Gastroesophageal sphincter (tissue), 4 donors: Measurements from ENCODE around the gene TNFSF12. TPM values are rescaled to one million over a fixed set of nuclear protein-coding genes. Genes with fewer than 3 reads are reported as not detected.

Source experiments
- ATAC-seq: fragments of 150-250 bp; one replicate; pipeline ENCODE4 v1.9.1; 2016; ENCODE audit warnings: mild to moderate bottlenecking, moderate library complexity
- H3K27ac ChIP-seq, 4 donors: fragments of 200-600 bp; sonication (generic) in 3 of 4; 1 replicate in 3 of 4; 2 replicates in 1 of 4; pipeline ENCODE4 v1.5.1; 2016 to 2019
- H3K27me3 ChIP-seq: fragments of 200-600 bp; sonication (generic); one replicate; pipeline ENCODE4 v1.5.1; 2019
- H3K36me3 ChIP-seq, 2 donors: fragments of 200-600 bp; sonication (generic); one replicate each; pipeline ENCODE4 v1.5.1; 2019; ENCODE audit warnings: control low read depth in 1 of 2
- H3K4me1 ChIP-seq, 3 donors: fragments of 200-600 bp; sonication (generic); 1 replicate in 2 of 3; 2 replicates in 1 of 3; pipeline ENCODE4 v1.5.1; 2016 to 2019; ENCODE audit warnings: control low read depth in 2 of 3
- H3K4me3 ChIP-seq, 2 donors: fragments of 200-600 bp; sonication (generic); one replicate each; pipeline ENCODE4 v1.5.1; 2019; ENCODE audit warnings: mild to moderate bottlenecking in 1 of 2, moderate library complexity in 1 of 2
- H3K9me3 ChIP-seq, 3 donors: fragments of 200-600 bp; sonication (generic); one replicate each; pipeline ENCODE4 v1.5.1; 2017 to 2019; ENCODE audit warnings: control low read depth in 2 of 3
- EP300 ChIP-seq: sonication (generic); formaldehyde crosslinking; IDR thresholded peaks from one replicate; pipeline ENCODE4 v1.6.1; 2017; ENCODE audit warnings: antibody characterized with exemption, mild to moderate bottlenecking
- POLR2A ChIP-seq, 2 donors: fragments of 450-650 bp; IDR thresholded peaks; one replicate each; pipeline ENCODE4 v1.6.1; 2017; ENCODE audit warnings: antibody characterized with exemption in 2 of 2, mild to moderate bottlenecking in 2 of 2, moderate library complexity in 1 of 2
- POLR2AphosphoS5 ChIP-seq: sonication (generic); formaldehyde crosslinking; IDR thresholded peaks from one replicate; pipeline ENCODE4 v1.6.1; 2017; ENCODE audit warnings: antibody characterized with exemption
- whole genome bisulfite sequencing, 2 donors: methylation state at CpG; one replicate each; pipeline ENCODE4 v1.1.5; 2018; ENCODE audit warnings: low coverage in 1 of 2; 5-methylcytosine and 5-hydroxymethylcytosine counted together
- total RNA-seq, 4 donors: library from RNA; depleted of rRNA; stranded (reverse); fragments of >200 nt; gene quantifications; one replicate each; pipeline ENCODE4 v1.1.0, GENCODE V29; 2016
- TF ChIP-seq, protein P1 (sequence below), 4 experiments: fragments of 200-600 bp in 2 of 4; fragments of 450-650 bp in 2 of 4; sonication (generic) in 1 of 4; IDR thresholded peaks; one replicate each; pipeline ENCODE4 v1.5.1; 2017 to 2019; ENCODE audit warnings: antibody characterized with exemption in 4 of 4, mild to moderate bottlenecking in 2 of 4, moderate library complexity in 2 of 4

Gene TNFSF12
- total RNA-seq, 4 donors from 2014 or later: 61.1 to 108 (median 84.7) TPM

DNA sequence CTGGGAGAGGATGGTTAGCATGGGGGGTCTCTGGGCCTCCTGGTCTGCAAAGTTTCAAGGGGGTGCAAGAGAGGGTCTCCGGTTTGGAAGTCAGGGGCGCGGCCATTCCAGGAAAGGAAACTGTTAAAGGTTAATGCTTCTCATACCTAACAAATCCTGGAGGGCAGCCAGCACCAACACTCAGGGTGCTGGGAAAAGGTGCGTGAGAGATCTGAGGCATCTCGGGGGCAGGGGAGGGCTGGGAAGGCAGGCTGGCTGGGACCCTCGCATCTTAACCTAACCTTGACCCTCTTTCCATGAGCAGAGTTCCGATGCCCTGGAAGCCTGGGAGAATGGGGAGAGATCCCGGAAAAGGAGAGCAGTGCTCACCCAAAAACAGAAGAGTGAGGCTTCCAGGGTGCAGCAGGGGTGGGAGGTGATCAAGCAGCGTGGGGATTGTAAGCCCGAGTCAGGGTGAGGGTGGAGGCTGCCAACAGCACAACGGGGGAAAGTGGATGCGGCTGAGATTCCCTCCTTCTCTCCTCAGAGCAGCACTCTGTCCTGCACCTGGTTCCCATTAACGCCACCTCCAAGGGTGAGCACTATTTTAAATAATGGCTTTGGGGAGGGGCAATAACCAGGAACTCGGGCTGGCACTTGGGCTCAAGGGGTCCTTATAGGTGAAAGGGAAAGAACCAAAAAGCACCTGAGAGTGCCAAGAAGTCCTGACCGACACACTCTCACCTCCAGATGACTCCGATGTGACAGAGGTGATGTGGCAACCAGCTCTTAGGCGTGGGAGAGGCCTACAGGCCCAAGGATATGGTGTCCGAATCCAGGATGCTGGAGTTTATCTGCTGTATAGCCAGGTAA lies 10.7 kb downstream of the TNFSF12 start:
- no peak for ATAC-seq
- H3K27ac ChIP-seq: peak overlapping the region; percentile 88 to 96 (median 93)
- H3K4me1 ChIP-seq: peaks cover 2 to 75% (median 50%) of the 10 kb centered on the region in 3 donors
- TF ChIP-seq, protein P1, sequence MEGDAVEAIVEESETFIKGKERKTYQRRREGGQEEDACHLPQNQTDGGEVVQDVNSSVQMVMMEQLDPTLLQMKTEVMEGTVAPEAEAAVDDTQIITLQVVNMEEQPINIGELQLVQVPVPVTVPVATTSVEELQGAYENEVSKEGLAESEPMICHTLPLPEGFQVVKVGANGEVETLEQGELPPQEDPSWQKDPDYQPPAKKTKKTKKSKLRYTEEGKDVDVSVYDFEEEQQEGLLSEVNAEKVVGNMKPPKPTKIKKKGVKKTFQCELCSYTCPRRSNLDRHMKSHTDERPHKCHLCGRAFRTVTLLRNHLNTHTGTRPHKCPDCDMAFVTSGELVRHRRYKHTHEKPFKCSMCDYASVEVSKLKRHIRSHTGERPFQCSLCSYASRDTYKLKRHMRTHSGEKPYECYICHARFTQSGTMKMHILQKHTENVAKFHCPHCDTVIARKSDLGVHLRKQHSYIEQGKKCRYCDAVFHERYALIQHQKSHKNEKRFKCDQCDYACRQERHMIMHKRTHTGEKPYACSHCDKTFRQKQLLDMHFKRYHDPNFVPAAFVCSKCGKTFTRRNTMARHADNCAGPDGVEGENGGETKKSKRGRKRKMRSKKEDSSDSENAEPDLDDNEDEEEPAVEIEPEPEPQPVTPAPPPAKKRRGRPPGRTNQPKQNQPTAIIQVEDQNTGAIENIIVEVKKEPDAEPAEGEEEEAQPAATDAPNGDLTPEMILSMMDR (IDR thresholded peaks at IDR 0.05): no peak
- TF ChIP-seq POLR2AphosphoS5 (no peak), EP300 (no peak), POLR2A (IDR thresholded peaks at IDR 0.05) (no peak)
- 53 to 70% methylated on average over 5 to 16 of the region's 18 CpGs for WGBS, 2 donors
- peak overlapping the region; percentile 14 to 84 for H3K4me3 ChIP-seq
- peaks cover 0 to 24% of the 10 kb centered on the region in 2 donors for H3K36me3 ChIP-seq
- no peaks in the 10 kb centered on the region for H3K27me3 ChIP-seq
- H3K9me3 ChIP-seq: no peaks in the 10 kb centered on the region

DNA sequence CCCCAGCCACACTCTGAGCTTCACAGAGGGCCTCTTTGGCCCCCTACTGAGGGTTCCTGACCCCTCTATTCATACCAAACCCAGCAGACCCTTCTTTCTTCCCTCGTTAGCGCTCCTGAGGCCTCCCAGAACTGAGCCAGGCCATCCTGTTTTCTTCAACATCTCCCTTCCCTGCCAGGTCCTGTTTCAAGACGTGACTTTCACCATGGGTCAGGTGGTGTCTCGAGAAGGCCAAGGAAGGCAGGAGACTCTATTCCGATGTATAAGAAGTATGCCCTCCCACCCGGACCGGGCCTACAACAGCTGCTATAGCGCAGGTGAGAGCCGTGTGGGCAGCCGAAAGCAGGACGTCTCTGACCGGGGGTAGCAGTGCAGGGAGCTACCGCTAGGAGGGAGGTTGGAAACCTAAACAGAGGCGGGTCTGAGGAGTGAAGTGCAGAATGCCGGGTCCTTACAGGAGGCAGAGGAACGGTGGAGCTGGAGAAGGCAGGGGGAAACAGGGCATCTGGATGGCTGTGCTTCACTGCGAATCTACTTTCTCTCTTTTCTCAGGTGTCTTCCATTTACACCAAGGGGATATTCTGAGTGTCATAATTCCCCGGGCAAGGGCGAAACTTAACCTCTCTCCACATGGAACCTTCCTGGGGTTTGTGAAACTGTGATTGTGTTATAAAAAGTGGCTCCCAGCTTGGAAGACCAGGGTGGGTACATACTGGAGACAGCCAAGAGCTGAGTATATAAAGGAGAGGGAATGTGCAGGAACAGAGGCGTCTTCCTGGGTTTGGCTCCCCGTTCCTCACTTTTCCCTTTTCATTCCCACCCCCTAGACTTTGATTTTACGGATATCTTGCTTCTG lies 11.5 kb downstream of the TNFSF12 start:
- peaks cover 2 to 78% (median 50%) of the 10 kb centered on the region in 3 donors for H3K4me1 ChIP-seq
- WGBS, 2 donors: 9 to 34% methylated on average over 6 to 13 of the region's 22 CpGs
- TF ChIP-seq, protein P1 (IDR thresholded peaks at IDR 0.05): peak in 3 of 4 experiments; percentile 66 to 85 (median 71)
- no peak for TF ChIP-seq POLR2AphosphoS5
- no peak for TF ChIP-seq POLR2A (IDR thresholded peaks at IDR 0.05)
- no peak for TF ChIP-seq EP300
- no peak for ATAC-seq
- peak overlapping the region; percentile 67 to 96 (median 93) for H3K27ac ChIP-seq
- H3K4me3 ChIP-seq: peak overlapping the region in 1 of 2 donors; percentile 84
- H3K27me3 ChIP-seq: no peaks in the 10 kb centered on the region
- H3K9me3 ChIP-seq: no peaks in the 10 kb centered on the region
- peaks cover 0 to 32% of the 10 kb centered on the region in 2 donors for H3K36me3 ChIP-seq

DNA sequence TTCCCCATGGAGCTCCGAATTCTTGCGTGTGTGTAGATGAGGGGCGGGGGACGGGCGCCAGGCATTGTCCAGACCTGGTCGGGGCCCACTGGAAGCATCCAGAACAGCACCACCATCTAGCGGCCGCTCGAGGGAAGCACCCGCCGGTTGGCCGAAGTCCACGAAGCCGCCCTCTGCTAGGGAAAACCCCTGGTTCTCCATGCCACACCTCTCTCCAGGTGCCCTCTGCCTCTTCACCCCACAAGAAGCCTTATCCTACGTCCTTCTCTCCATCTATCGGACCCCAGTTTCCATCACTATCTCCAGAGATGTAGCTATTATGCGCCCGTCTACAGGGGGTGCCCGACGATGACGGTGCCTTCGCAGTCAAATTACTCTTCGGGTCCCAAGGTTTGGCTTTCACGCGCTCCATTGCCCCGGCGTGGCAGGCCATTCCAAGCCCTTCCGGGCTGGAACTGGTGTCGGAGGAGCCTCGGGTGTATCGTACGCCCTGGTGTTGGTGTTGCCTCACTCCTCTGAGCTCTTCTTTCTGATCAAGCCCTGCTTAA lies 12.2 kb downstream of the TNFSF12 start:
- Histone ChIP-seq H3K4me3 (peak overlapping the region; percentile 65 to 84), H3K27ac (peak overlapping the region; percentile 82 to 96 (median 93)), H3K36me3 (peaks cover 0 to 39% of the 10 kb centered on the region in 2 donors), H3K4me1 (peaks cover 2 to 78% (median 50%) of the 10 kb centered on the region in 3 donors), H3K27me3 (no peaks in the 10 kb centered on the region), H3K9me3 (no peaks in the 10 kb centered on the region)
- peak; percentile 74 for ATAC-seq
- TF ChIP-seq, protein P1 (IDR thresholded peaks at IDR 0.05): peak in 3 of 4 experiments; percentile 90 to 95 (median 94)
- TF ChIP-seq POLR2AphosphoS5: peak; percentile 60
- TF ChIP-seq EP300: no peak
- WGBS, 2 donors: 0 to 2% methylated on average over 7 to 10 of the region's 32 CpGs

DNA sequence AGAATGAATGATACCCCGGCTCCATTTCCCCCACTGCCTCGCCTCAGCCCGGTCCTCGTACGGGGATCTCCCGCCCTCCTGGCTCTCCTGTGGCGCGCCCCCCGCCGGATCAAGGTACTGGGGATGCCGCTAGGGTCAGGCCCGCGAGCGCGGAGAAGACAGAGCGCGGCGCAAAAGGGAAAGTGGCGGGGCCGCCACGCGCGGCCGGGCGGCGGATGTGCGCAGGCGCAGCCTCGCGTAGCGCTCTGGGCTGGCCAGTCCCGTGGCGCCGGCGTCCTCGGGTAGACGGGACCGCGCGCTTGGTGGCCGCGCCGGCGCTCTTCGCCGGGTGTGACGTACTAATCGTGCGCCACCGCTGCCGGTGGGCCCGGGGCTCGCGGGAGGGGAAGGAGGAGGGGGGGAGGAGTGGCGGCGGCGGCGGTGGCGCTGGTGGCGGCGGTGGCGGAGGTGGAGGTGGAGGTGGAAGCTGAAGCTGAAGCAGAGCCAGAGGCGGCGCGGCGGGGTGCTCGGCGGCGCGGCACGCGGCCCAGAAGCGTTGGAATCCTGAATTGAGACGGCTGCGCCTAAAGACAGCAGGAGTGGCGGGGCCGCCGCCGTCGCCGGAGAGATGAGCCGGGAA lies 12.8 kb downstream of the TNFSF12 start, which contains the start of gene SENP3:
Gene SENP3 (plus strand): TSS at position 331 of the 619 bp plus-strand sequence. CDS start 1,158 bp downstream, outside the sequence.
- H3K9me3 ChIP-seq: no peaks in the 10 kb centered on the region
- H3K36me3 ChIP-seq: peaks cover 0 to 45% of the 10 kb centered on the region in 2 donors
- H3K4me3 ChIP-seq: peak within 1 kb of the TSS; percentile 65 to 84
- peaks cover 2 to 75% (median 50%) of the 10 kb centered on the region in 3 donors for H3K4me1 ChIP-seq
- peak; percentile 82 for ATAC-seq
- WGBS, 2 donors: 1% methylated on average over 17 to 21 of the region's 82 CpGs
- no peaks in the 10 kb centered on the region for H3K27me3 ChIP-seq
- H3K27ac ChIP-seq: peak within 1 kb of the TSS; percentile 82 to 96 (median 93)
- TF ChIP-seq, protein P1 (IDR thresholded peaks at IDR 0.05): no peak
- TF ChIP-seq POLR2A (IDR thresholded peaks at IDR 0.05) (peak; percentile 63 to 68), POLR2AphosphoS5 (no peak)
